Osteocyte (in vitro differentiated cells): ENCODE measurements around the gene NIPAL3. TPM values are rescaled to one million over a fixed set of nuclear protein-coding genes. Genes with fewer than 3 reads are reported as not detected.

Experiments used
- DNase-seq: peaks from one replicate; pipeline ENCODE4 v3.0.0; 2021; ENCODE audit warnings: mixed read lengths; ENCODE audit not compliant: unreplicated experiment; ENCODE audit errors: extremely low spot score
- H3K27ac Mint-ChIP-seq: one replicate; pipeline ENCODE4 v1.8.0; 2021; ENCODE audit warnings: mild to moderate bottlenecking, mixed read lengths; ENCODE audit not compliant: unreplicated experiment
- H3K27me3 Mint-ChIP-seq: one replicate; pipeline ENCODE4 v1.8.0; 2021; ENCODE audit warnings: mixed read lengths; ENCODE audit not compliant: unreplicated experiment
- H3K36me3 Mint-ChIP-seq: one replicate; pipeline ENCODE4 v1.8.0; 2021; ENCODE audit warnings: mixed read lengths; ENCODE audit not compliant: unreplicated experiment
- H3K4me1 Mint-ChIP-seq: one replicate; pipeline ENCODE4 v1.8.0; 2021; ENCODE audit warnings: mixed read lengths; ENCODE audit not compliant: unreplicated experiment
- H3K4me3 Mint-ChIP-seq: one replicate; pipeline ENCODE4 v1.8.0; 2021; ENCODE audit warnings: mild to moderate bottlenecking, moderate library complexity, mixed read lengths; ENCODE audit not compliant: unreplicated experiment
- H3K9me3 Mint-ChIP-seq: one replicate; pipeline ENCODE4 v1.8.0; 2021; ENCODE audit warnings: mixed read lengths; ENCODE audit not compliant: unreplicated experiment
- total RNA-seq: library from RNA; stranded (reverse); gene quantifications from 2 replicates; pipeline ENCODE4 v1.2.1, GENCODE V29; 2021
- TF ChIP-seq, protein P1 (sequence below): fragments of 200-600 bp; sonication (generic); IDR thresholded peaks from 2 replicates; pipeline ENCODE4 v1.5.0; 2021; ENCODE audit warnings: antibody characterized with exemption, mild to moderate bottlenecking, moderate library complexity

NIPAL3 gene
- total RNA-seq, 1 donor from 2014 or later: 25.8 TPM

DNA sequence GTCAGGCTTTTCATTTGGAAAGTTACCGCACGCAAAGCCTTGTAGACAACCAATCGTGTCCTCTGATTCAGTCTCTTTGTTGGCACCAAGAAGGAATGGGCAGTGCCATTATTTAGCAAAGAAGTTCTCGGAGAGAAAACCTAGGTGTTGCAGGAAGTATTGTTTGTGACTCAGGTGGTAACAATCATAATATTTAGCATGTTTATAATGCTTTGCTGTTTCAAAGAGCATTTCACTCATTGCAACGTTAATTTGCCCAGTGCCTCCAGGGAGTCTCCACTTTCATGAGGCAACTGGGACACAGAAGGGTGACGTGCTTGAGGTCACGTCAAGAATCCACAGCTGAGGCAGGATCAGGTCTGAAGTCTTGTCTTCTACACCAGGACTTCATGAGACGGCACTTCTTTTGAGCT, 33.4 kb upstream of the NIPAL3 start:
- no peaks in the 10 kb centered on the region for H3K27me3 Mint-ChIP-seq
- H3K9me3 Mint-ChIP-seq: no peaks in the 10 kb centered on the region
- TF ChIP-seq, protein P1, sequence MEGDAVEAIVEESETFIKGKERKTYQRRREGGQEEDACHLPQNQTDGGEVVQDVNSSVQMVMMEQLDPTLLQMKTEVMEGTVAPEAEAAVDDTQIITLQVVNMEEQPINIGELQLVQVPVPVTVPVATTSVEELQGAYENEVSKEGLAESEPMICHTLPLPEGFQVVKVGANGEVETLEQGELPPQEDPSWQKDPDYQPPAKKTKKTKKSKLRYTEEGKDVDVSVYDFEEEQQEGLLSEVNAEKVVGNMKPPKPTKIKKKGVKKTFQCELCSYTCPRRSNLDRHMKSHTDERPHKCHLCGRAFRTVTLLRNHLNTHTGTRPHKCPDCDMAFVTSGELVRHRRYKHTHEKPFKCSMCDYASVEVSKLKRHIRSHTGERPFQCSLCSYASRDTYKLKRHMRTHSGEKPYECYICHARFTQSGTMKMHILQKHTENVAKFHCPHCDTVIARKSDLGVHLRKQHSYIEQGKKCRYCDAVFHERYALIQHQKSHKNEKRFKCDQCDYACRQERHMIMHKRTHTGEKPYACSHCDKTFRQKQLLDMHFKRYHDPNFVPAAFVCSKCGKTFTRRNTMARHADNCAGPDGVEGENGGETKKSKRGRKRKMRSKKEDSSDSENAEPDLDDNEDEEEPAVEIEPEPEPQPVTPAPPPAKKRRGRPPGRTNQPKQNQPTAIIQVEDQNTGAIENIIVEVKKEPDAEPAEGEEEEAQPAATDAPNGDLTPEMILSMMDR: no peak
- peaks cover 26% of the 10 kb centered on the region for H3K4me1 Mint-ChIP-seq
- DNase-seq: peak; percentile 10
- peaks cover 5% of the 10 kb centered on the region for H3K36me3 Mint-ChIP-seq
- no peak overlapping the region for H3K27ac Mint-ChIP-seq
- H3K4me3 Mint-ChIP-seq: no peak overlapping the region

DNA sequence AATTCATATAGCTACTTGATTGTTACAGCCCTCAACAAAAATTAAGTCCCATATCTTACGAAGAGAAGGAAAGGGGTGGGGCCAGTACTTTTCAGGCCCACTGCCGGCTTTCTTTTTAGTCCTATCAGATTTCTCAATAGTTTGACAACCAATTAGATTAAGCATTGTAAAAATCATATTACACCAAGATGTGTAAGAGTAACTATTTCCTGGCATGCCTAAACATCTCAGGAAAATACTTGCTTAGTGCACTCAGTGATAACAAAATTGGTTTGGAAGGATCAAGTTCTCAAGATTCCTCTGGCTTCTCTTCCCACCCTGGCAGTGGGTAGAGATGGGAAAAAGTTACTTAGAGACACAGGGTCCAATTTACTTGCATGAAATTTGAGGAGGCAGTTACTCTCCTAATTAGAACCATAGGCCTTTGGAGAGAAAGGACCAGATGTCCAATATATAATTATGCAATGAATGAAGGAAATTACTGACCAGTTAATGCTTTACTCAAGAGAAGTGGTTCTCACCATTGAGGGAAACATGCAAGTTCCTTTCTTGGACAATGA, 32.1 kb upstream of the NIPAL3 start:
- H3K9me3 Mint-ChIP-seq: no peaks in the 10 kb centered on the region
- no peak for DNase-seq
- peaks cover under 1% of the 10 kb centered on the region for H3K36me3 Mint-ChIP-seq
- H3K27ac Mint-ChIP-seq: no peak overlapping the region
- no peaks in the 10 kb centered on the region for H3K27me3 Mint-ChIP-seq
- H3K4me1 Mint-ChIP-seq: peaks cover 26% of the 10 kb centered on the region
- TF ChIP-seq, protein P1: no peak
- H3K4me3 Mint-ChIP-seq: no peak overlapping the region

DNA sequence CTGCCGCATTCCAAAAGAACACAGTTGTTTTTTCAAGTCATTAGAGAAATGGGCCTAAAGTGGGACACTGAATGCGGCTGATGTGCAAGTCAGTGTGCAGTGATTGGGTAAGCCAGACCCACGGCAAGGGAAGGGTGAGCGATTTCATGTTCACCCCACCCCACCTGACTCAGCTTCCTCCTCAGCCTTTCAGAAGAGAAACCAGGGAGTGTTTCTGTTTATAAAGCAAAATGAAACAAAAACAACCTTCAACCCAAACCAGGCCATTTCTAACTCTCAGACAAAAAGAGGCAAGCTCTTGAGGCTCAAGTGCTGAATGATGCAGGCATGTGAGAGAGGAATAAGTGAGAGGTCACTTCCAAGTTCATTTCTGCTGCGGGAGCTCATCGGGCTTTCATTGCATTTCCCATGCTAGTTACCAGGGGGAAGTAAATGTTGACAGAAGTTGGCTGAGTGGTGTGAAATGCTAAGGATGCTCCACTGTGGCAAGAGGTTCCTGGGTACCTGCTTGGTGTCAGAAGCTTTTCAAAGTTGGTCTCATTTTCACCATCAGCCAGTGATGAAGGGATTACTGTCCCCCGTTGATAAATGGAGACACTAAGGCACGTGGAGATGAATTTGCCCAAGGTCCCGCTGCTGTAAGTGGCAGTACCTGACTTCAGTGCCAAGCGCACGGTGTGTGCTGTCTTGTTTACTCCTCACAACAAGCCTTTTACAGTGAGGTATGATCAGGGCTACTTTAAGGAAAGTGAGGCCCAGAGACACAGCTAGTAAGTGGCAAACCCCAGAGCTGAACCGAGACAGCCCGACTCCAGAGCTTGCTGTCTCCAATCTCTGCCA, 31.1 kb upstream of the NIPAL3 start:
- peak; percentile 63 for DNase-seq
- H3K9me3 Mint-ChIP-seq: no peaks in the 10 kb centered on the region
- TF ChIP-seq, protein P1: no peak
- peaks cover 27% of the 10 kb centered on the region for H3K4me1 Mint-ChIP-seq
- H3K36me3 Mint-ChIP-seq: peaks cover 3% of the 10 kb centered on the region
- H3K4me3 Mint-ChIP-seq: no peak overlapping the region
- no peaks in the 10 kb centered on the region for H3K27me3 Mint-ChIP-seq
- H3K27ac Mint-ChIP-seq: peak overlapping the region; percentile 70

DNA sequence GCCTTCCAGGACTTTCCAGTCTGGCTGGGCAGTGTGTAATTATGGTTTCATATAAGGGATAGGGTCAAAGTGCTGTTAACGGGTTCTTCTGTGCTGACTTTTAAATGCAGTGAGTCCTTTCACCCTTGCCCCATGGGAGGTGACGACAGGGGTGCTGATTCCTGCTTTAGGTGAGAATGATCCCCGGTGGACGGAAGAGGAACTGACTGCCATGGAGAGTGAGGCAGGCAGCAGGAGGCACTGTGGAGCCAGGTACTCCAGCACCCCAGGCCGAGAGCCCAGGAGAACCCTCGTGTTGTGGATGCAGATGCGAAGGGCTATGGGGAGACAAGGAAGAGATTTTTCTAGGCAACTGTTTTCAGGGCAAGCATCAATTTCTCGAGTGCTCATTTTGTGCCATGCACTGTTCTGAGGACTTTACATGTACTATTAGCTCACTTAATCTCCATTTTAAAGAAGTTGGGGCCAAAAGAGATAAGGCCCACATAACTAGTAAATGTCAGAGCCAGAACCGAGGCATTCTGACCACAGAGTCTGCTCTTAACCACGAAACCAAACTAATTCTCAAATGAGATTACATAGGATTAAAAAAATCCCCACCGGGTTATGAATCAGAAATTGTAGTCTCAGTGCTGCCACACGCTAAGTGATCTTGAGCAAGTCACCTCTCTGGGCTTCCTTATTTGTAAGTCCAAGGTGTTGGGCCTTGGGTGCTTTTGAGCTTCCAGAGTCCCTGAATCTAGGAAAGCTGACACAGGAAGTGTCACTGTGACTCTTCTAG, 30.3 kb upstream of the NIPAL3 start:
- DNase-seq: no peak
- Mint-ChIP-seq H3K4me1 (peaks cover 30% of the 10 kb centered on the region), H3K27ac (peak overlapping the region; percentile 16)

More for the DNA sequence above, 30.3 kb upstream of the NIPAL3 start:
- Mint-ChIP-seq H3K9me3 (no peaks in the 10 kb centered on the region), H3K27me3 (no peaks in the 10 kb centered on the region), H3K4me3 (no peak overlapping the region), H3K36me3 (peaks cover 3% of the 10 kb centered on the region)
- TF ChIP-seq, protein P1: peak; percentile 46
